Measurements from ENCODE around the gene SLC29A3. TPM values are rescaled to one million over a fixed set of nuclear protein-coding genes. Genes with fewer than 3 reads are reported as not detected.

The SLC29A3 gene
- total RNA-seq, 4 donors from 2014 or later: 2.5 to 6.8 (median 5.8) TPM

GRCh38 chr10:71280216-71280615, 38.8 kb upstream of the SLC29A3 start:
- ATAC-seq (ENCODE audit: low FRiP score) (no peak), DNase-seq (ENCODE audit: low spot score) (no peak)
- no peak for TF ChIP-seq CTCF (IDR thresholded peaks at IDR 0.05)

DNA sequence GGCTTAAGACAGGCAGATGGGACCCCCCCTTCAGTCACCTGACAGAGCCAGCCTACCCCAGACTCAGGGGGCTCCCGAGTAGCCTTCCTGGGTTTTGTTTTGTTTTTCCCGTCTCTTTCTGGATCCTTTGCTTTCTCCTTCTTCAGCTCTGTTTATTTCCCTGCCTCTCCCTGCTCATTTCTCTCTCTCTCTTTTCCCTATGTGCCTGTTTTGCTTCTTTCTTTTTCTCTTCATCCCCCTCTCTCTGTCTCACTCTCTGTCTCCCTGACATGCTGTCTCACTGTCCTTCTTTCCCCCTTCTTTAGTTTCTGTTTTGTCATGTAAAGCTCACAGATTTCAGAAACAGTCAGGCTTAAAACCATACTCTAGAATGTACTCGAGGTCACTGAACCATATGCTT, 38.2 kb upstream of the SLC29A3 start:
- no peak for TF ChIP-seq CTCF (IDR thresholded peaks at IDR 0.05)
- no peak for DNase-seq (ENCODE audit: low spot score)
- no peak for ATAC-seq (ENCODE audit: low FRiP score)

- ATAC-seq (ENCODE audit: low FRiP score): no peak
- DNase-seq (ENCODE audit: low spot score): no peak
Observed at GRCh38 chr10:71281646-71282322, 37.3 kb upstream of the SLC29A3 start.

DNA sequence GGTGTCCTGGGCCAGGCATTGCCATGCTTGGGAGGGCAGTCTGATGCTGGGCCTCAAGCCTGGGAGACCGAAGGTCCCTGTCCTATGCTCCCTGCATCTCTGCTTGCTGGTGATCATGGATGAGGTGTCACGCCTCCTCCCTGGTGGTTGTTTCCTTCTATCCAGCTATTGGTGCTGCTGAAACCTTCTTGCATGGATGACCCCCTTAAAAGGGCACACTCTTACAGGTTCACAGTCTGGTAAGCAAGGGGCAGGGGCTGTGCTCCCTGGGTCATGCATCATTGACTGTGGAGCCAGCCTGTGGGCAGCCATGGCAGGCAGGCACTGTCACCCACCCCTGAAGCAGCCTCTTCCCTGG, 36.8 kb upstream of the SLC29A3 start:
- DNase-seq (ENCODE audit: low spot score): no peak
- ATAC-seq (ENCODE audit: low FRiP score): no peak
- TF ChIP-seq CTCF (IDR thresholded peaks at IDR 0.05): no peak

More at GRCh38 chr10:71281646-71282322, 37.3 kb upstream of the SLC29A3 start:
- TF ChIP-seq CTCF (IDR thresholded peaks at IDR 0.05): no peak

DNA sequence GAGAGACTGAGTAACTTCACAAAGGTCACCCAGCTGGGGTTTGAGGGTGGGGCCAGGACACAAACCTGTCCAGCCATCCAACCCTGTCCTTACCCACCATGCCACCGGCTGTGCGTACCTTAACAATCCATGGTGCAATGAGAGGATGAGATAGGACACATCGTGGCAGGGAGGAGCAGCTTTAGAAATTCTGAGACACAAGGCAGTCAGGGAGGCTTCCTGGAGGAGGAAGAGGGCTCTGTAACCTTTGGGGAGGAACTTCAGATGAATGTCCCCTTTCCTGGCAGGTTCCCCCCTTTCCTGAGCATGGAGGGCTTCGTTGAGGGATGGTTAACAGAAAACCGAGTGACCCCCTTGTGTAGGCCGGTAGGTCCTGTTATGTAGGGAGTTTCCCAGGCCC, 35.6 kb upstream of the SLC29A3 start:
- no peak for TF ChIP-seq CTCF (IDR thresholded peaks at IDR 0.05)
- ATAC-seq (ENCODE audit: low FRiP score) (no peak), DNase-seq (ENCODE audit: low spot score) (no peak)

GRCh38 chr10:71283876-71284275, 35.2 kb upstream of the SLC29A3 start:
- DNase-seq (ENCODE audit: low spot score) (no peak), ATAC-seq (ENCODE audit: low FRiP score) (no peak)
- TF ChIP-seq CTCF (IDR thresholded peaks at IDR 0.05): no peak

GRCh38 chr10:71284544-71285179, 34.4 kb upstream of the SLC29A3 start:
- ATAC-seq (ENCODE audit: low FRiP score) (no peak), DNase-seq (ENCODE audit: low spot score) (no peak)
- no peak for TF ChIP-seq CTCF (IDR thresholded peaks at IDR 0.05)
